Activated naive CD8-positive, alpha-beta T cell treated with anti-CD3 and anti-CD28 coated beads, Interleukin-2, amount 10 ng/mL, durations not matched to agents 7 days and 5 days (primary cell): ENCODE data around the gene AMELX. TPM values are rescaled to one million over a fixed set of nuclear protein-coding genes. Genes with fewer than 3 reads are reported as not detected.

Experiments
- microRNA-seq: library from miRNA; unstranded; fragments of <30 nt; microRNA quantifications from one replicate; pipeline ENCODE4 v1.2.0, GENCODE V29; 2022
- total RNA-seq, 2 experiments: library from RNA; stranded (reverse); gene quantifications; one replicate each; pipeline ENCODE4 v1.2.3, GENCODE V29; 2021

The AMELX gene
- total RNA-seq, 2 experiments from 2014 or later, result not detected

Small RNA genes within 50 kb of the gene (microRNA-seq; reads per million reads assigned to microRNA genes)
- gene MIR548AX, result not detected

Other genes with a start within 250 kb of the AMELX start
- 10 to 100 TPM; 19.3 TPM for gene HCCS, start 182.1 kb upstream of the AMELX start, total RNA-seq